Inflammatory macrophage treated with lipopolysaccharide for 1 hour (primary cell): ENCODE data around the gene KRTAP5-3.

Source experiments
- DNase-seq, 2 donors: peaks; one replicate each; pipeline ENCODE4 v3.0.0-alpha.2; 2020 to 2022

KRTAP5-3 gene

DNA sequence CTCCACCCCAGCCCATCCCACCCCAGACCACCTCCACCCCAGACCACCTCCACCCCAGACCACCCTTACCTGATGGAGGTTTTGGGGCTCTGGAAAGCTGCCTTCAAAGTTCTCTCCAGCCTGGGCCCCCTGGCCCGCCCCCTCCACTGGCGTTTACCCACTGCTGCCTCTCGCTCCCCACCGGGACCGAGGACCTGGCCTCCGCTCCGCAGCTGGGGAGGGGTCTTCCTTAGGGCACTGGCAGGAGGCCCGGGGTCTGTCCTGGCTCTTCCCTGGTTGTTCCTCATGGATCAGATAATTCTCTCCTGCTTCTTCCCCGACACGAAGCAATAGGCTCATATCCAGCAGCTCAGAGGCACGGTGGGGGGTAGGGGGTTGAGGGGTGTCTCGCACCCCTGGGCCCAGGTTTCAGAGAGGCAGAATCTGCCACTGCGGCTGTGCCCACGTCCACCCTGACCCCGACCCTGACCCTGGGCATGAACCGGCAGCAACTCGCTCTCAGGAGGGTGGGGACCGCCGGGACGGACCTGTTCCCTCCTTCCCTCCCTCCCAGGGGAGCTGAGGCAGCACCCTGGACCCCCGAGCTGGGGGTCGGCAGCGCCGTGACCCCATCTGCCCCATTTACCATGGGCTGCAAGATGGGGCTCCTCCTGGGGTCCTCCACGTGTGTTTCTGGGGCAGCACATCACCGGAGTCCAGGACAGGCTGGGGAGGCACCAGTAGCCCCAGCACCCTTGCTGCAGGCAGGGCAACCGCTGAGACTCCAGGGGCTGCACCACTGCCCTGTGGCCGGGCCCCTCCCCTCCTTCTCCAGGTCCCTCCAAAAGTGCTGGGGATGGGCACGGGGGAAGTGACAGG lies 34.3 kb upstream of the KRTAP5-3 start:
- DNase-seq = no peak

GRCh38 chr11:1641096-1641495 lies 32.8 kb upstream of the KRTAP5-3 start:
- no peak for DNase-seq

DNA sequence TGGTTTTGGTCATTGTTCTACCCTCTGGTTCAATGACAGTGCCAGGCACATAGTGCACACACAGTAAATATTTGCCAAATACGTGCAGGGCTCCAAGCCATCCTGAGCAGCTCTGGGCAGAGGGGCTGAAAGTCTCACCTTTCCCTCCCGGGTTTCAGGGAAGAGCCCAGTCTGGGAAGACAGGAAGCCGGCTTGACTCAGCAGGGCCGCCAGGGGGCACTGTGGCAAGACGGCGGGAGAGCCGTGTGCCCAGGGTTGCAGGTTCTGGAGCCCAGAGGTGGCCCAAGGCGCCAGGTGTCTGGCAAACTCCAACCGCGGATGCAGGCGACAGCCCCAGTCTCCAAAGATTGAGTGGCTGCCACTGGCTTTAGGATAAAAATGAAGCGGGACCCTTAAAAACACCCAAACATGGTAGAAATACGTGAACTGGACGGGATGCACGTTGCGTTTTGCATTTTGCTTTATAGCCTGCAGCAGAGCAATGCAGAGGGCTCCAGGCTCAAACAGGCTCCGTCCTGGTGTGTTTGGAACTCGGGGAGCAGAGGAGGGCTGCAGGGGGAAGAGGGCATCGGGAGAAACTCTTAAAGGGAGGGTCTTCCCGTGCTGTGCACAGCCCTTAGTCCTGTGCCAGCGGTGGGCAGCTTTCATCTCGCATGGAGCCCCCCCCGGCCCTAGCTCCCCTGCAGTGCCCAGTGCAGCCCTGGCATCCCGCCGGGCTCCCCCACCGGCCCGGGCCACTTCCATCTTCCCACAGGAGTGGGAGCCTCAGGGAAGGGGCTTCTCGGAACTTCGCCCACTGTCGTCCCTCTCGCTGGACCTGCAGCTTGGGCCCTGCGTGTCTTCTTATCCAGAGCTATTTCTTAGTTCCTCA lies 32.0 kb upstream of the KRTAP5-3 start:
- peak; percentile 1 to 34 for DNase-seq

- DNase-seq = no peak
These were observed 31.4 kb upstream of the KRTAP5-3 start for GRCh38 chr11:1639666-1640065.

GRCh38 chr11:1639102-1639620 lies 30.9 kb upstream of the KRTAP5-3 start:
- no peak for DNase-seq

DNA sequence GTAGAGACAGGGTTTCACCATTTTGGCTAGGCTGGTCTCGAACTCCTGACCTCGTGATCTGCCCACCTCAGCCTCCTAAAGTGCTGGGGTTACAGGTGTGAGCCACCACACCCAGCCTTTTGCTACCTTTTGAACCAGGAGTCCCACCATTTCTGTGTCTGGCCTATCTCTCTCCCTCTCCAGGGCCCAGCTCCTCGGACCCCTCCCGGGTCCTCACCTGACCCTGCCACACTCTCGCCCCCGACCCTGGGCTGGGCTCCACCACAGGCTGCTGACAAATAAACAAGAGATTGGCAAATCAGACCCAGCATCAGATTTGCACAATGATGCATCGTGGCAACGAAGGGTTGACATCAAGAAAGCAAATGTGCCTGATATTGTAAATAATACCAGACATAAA lies 30.1 kb upstream of the KRTAP5-3 start:
- no peak for DNase-seq

DNA sequence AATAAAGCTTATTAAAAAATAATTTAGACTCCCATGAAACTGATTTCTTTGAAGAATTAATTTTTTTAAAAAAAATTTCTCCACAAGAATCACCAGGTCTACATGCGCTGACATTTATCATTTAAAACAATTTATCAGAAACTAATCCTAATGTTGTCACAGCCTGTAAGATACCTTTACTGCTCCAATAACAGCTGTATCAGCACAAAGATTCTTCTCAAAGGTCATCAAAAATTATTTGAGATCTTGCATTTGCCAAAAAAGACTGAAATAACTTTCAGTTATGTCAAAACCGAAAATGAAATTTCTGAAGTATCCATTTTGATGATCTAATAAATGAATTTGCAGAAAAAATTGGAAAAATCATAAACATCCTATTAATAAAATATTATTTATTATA lies 29.4 kb upstream of the KRTAP5-3 start:
- no peak for DNase-seq

- no peak for DNase-seq
These were observed 28.2 kb upstream of the KRTAP5-3 start for GRCh38 chr11:1636291-1636950.

GRCh38 chr11:1633864-1634263 lies 25.6 kb upstream of the KRTAP5-3 start:
- DNase-seq = no peak

DNA sequence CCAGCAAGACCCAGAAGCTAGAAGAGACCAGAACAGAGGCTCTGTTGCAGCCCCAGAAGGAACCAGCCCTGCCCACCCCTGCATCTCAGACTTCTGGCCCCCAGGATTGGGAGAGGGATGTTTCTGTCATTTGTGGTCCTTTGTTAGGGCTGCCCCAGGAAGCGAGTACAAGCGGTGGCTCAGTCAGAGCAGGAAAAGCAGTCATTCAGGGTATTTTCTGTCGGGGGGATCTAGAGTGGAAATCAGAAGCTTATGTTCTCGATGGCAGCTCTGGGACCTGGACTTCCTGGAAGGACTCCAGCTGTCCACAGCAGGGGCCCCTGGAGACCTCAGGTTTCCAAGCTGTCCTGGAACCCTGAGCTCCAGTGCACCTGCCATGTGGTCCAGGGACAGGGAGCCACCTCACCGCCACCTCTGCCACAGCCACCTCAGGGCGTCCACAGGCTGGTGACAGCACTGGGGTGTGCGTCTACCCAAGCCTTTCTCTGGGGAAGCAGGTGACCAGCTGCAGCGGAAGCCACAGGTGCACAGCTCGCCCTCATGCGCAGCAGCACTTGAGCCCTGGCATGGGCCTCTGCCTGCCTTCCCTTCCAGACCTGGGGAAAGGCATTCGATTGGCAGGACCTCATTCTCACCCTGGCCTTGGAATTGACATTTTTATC lies 23.9 kb upstream of the KRTAP5-3 start:
- DNase-seq = no peak

DNA sequence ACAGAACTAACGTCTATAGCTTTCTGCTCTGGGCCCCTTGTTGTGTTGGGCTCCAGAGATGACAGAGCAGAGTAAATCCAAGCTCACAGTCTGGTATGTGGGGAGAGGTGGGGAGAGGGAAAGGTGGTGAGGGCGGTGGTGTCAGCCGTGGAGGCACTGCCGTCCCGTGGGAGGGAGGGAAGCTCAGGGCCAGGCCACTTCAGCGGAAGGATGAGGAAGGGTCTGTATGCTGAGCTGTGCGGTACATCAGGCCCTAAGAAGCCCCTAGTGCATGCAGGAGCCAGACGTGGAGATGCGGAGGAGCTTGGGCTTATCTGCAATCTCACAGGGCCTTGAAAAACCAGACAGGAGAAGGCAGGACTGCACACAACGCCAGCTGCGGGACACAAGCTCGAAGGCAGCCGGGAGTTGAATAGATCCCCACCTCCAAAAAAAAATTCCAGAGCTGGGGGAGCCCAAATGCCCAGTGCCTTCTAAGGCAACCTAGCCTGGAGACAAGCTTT lies 22.9 kb upstream of the KRTAP5-3 start:
- no peak for DNase-seq

GRCh38 chr11:1630271-1630670 lies 22.0 kb upstream of the KRTAP5-3 start:
- no peak for DNase-seq

GRCh38 chr11:1629326-1630185 lies 21.3 kb upstream of the KRTAP5-3 start, which contains the start of gene KRTAP5-5:
Gene KRTAP5-5 (plus strand): TSS chr11:1629775. CDS start chr11:1629841, 66 bp downstream.
- DNase-seq = no peak

DNA sequence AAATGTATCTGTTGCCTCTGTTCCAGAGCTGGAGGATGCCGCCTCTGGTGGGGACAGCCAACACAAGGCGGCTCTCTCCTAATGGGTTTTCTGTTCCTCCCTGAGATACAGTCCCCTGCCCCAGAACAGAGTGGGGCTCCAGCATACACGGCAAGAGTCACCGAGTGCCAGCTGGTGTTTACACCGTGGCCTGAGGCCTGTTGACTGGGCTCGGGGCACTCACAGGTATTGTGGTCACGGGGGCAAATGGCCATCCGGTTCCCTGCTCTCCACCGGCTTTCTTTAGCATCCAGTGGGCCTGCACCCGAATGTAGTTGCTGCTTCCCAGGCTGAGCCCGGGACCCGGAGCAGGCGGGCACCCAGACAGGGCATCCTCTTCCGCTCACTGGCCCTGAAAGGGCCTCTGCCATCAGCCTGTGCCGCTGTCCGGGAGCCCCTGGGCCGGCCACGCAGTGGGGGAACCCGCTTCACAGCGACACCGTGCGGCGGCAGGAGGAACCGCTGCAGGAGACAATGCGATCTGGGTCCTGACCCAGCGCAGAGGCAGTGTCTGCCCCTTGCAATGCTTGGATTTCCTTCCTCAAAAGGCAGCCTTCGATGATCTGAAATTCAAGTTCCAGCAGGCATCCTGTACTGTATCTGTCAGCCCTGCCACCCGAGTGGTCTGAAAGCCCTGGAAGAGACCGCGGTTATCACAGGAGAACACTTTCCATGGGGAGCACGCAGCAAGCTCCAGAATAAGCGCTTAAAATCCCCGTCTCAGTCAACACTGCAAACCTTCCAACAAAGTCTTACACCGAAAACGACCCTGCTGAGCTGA lies 20.5 kb upstream of the KRTAP5-3 start:
- DNase-seq = peak; percentile 9 to 65

GRCh38 chr11:1625541-1625940 lies 17.3 kb upstream of the KRTAP5-3 start:
- no peak for DNase-seq

GRCh38 chr11:1624621-1625020 lies 16.4 kb upstream of the KRTAP5-3 start:
- DNase-seq = no peak

DNA sequence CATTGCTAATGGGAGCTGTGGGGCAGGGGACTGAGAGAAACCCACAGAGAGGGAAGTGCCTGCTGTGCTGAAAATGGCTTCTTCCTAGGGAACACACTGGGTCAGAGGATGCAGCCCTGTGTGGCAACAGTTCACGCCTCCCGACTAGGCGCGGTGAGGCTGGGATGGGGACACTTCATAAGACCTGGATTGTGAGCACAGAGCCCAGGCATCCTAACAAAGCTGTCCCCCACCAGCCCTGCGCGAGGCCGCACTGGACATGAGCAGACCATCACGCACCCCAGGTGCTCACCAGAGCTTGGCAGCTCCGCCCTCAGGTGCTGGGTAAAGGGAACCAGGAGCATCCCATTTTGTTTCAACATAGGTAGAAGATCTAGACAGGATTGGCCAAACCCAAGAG lies 15.5 kb upstream of the KRTAP5-3 start:
- no peak for DNase-seq

GRCh38 chr11:1622086-1622485 lies 13.8 kb upstream of the KRTAP5-3 start, which contains the start of gene KRTAP5-4:
Gene KRTAP5-4 (minus strand): TSS chr11:1622138. CDS start chr11:1622093, 45 bp downstream.
- no peak for DNase-seq

DNA sequence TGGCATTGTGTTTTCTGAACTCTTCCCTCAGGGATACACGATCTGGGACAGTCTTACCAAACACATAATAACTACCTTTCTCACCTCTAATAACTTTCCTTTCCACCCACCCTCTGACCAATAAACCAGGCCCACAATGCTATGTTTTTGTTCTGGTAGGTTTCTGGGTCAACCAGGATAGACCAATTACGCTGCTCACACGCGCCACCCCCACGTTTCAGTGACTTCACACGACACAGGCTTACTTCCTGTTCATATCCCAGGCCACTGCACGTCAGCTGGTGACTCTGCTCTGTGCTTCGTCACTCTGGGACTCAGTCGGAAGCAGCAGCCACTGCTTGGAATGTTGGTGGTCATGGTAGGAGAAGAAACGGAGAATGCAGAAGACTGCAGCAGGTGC lies 11.2 kb upstream of the KRTAP5-3 start:
- DNase-seq = peak; percentile 8 to 23

- no peak for DNase-seq
These were observed 10.0 kb upstream of the KRTAP5-3 start for GRCh38 chr11:1618231-1618630.
